IPS DF 4.7 (cell line): Measurements from ENCODE around the gene CLCNKA.
"Not testable (repeated sequence)": the region's sequence is repeated elsewhere in the genome, so short reads cannot be mapped to it uniquely, and the experiment has no call there.

Experiments used
- DNase-seq: peaks from one replicate; pipeline ENCODE4 v3.0.0-alpha.2; 2013; ENCODE audit warnings: low spot score; ENCODE audit errors: extremely low read depth

Gene CLCNKA

GRCh38 chr1:16042096-16042495 lies 20.3 kb downstream of the CLCNKA start:
- no peak for DNase-seq

DNA sequence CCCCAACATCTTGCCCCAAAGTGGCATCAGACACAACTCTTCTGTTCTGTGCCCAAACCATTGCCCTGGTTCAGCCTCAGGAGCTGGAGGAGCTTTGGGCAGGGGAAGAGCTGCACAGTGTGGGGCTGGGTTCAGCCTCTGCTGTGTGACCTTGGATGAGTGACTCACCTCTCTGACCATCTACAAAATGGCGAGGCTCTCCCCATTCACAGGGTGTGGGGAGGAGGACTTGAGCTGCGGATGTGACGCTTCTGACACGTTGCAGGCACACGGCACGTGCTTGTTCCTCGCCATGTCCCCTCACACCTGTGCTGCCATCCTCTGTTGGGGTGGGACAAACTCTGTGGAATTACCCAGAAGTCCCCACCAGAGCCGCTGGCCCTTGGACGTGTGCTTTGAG lies 20.8 kb downstream of the CLCNKA start:
- not testable (repeated sequence) for DNase-seq

DNA sequence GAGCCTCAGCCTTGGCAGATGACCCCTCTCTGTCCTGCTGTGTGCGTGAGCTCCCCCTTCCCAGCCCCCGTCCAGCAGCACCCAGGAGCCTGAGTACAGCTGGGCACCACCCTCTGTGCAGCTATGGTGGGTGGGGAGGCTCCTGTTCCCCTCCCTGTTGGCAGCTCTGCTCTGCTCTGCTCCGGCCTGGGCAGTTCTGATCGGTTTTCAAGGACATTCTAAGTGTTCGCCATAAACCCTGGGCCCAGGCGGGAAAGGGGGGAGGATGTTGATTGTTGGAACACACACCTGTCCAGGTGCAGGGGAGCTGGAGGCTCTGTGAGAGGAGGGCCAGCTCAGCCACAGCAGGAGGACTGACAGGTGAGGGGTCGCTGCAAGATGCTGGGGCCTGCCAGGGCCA lies 21.7 kb downstream of the CLCNKA start, which contains the start of gene CLCNKB:
CLCNKB (plus strand) TSS at position 262 of the 400 bp plus-strand sequence. CDS start 711 bp downstream, outside the sequence.
- no peak for DNase-seq

- DNase-seq, result no peak
Observed at GRCh38 chr1:16043950-16044349, 22.1 kb downstream of the CLCNKA start.

DNA sequence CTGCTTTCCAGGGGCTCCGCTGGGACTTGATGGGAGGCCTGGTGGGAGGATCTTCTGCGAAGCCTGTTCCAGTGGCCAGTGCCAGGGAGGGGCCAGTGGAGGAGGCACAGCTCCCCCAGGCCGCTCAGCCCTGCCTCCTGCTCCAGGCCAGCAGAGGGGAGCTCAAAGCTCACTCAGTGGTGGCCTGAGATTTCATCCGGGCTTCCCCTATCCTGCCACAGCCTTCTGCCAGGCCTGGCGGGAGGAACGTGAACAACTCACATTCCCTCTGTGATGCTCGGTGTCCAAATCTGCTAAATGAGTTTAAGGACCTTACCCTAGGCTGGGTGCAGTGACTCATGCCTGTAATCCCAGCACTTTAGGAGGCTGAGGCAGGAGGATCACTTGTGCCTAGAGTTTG lies 25.0 kb downstream of the CLCNKA start:
- no peak for DNase-seq

DNA sequence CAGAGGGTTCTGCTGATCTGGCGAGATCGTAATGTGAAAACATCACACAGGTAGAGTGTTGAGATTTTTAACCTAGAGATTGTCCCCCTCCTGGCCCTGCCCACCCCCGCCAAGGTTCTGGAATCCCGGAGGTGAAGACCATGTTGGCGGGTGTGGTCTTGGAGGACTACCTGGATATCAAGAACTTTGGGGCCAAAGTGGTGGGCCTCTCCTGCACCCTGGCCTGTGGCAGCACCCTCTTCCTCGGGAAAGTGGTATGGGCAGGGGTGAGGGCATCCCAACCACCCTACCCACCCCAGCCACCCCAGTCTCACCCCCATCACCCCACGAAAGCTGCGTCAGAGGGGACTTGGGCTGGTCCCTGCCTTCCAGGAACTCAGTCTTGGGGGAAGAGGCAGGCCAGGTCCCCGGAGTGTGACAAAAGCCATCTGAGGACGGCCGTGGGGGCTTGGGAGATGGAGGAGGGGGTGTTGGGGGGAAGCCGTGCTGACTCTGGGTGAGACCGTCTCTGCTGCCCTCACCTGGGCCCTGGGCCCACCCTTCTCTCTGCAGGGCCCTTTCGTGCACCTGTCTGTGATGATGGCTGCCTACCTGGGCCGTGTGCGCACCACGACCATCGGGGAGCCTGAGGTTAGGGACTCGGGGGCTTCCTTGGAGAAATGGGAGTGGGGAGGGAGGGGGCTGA lies 26.1 kb downstream of the CLCNKA start:
- no peak for DNase-seq

- peak; percentile 62 for DNase-seq
Observed at GRCh38 chr1:16048573-16049189, 26.8 kb downstream of the CLCNKA start.

DNA sequence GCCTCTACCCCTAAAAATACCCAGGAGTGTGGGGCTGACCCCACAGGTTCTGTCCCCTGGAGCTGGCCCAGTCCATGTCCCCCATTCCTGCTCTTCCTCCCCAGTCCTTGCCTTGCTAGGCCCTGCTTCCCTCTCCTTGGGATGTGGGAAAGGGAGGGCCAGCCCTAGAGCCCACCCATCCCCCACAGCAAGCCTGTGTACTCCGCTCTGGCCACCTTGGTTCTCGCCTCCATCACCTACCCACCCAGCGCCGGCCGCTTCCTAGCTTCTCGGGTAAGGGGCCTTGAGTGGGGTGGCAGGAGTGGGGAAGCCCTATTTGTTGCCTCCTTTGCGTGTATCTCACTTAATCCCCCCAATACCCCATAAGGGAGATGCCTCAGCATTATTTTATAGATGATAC lies 28.5 kb downstream of the CLCNKA start:
- DNase-seq, result no peak

- no peak for DNase-seq
Observed at GRCh38 chr1:16051039-16051438, 29.2 kb downstream of the CLCNKA start.

- DNase-seq, result not testable (repeated sequence)
Observed at GRCh38 chr1:16051949-16052348, 30.1 kb downstream of the CLCNKA start.

DNA sequence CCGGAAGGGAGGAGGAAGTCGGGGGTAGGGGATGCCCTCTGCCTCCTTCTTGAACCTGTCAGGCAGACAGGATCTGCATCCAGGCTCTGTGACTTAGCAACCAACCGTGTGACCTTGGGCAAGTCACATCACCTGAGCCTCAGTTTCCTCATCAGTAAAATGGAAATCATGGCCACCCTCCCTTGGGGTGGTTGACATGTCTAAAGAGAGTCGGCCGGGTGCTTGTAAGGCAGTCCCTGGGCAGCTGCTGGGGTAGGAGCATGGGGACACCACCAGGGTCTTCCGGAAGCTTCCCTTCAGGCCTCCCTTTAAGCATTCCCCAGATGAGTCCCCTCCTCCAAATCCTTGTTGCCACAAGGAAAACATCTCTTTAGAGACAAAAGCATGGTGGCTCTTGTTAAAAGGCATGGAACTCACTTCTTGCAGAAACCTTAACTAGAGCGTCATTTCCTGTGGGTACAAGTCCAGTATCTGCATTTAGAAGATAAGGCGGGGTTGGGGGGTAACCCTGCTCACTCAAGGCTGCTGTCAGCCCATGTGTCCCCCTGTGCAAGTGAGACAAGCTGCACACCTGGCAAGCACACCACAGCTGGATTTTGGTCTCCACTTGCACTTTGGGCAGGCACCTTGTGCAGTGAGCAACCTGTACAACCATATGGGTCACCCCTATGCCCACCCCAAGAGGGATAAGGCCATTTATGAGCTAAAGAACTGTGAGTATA lies 32.1 kb downstream of the CLCNKA start:
- no peak for DNase-seq

DNA sequence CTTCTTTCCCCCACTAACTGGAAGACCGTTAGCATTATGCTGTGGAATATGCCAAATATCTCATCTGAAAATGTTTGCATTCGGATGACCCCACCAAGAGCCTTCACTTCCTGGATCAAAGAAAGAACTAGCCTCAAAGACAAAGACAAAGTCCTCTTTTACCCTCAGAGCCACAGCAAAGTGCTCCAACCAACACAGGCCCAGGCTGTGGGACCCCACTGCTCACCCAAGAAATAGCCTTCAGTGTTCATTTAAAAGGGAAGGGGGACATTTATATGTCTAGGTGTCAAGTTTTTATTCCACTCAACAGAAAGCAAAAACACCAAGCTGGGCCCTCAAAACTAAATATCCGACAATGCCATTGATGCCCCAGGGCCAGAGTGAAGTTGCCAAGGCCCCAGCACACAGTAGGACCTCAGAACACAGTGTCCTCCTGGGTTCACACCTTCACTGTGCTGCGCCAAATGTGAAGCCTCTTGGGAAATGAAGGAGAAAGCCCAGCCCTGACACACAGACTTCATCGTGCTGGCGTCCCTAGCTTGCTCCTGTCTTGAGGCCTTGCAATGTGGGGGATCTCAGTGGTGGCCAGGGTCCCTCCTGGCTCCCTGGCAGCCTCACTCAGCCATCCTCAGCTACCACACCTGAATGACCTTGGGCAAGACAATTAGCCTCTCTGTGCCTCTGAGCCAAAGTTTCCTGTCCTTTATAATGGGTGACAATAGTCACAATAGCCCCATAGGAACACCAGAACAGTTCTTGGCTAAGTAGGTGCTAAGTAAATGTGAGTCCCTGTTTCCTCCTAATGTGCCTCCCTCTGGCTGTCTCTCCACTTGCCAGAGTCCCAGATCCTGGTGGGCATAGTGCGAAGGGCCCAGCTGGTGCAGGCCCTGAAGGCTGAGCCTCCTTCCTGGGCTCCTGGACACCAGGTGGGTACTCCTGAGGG lies 33.0 kb downstream of the CLCNKA start:
- DNase-seq, result no peak

- DNase-seq, result peak; percentile 66
Observed at GRCh38 chr1:16055613-16056520, 34.0 kb downstream of the CLCNKA start.

DNA sequence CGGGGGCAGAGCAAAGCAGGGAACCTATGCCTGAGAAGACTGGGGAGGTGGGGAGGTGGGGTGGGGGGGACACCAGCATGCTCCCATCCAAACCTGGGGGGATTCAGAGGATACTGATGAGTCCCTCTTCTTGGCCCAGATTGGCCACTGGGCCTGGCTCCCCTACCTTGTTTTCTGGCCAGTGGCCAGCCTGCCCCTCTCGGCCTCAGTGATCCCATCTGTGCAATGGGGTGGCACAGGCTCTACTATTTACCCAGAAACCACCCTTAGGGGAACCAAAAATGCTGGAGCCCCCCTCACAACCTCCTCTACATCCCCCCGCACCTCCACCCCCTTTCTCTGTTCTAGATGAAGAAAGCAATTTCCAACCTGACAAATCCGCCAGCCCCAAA lies 34.7 kb downstream of the CLCNKA start:
- not testable (repeated sequence) for DNase-seq

DNA sequence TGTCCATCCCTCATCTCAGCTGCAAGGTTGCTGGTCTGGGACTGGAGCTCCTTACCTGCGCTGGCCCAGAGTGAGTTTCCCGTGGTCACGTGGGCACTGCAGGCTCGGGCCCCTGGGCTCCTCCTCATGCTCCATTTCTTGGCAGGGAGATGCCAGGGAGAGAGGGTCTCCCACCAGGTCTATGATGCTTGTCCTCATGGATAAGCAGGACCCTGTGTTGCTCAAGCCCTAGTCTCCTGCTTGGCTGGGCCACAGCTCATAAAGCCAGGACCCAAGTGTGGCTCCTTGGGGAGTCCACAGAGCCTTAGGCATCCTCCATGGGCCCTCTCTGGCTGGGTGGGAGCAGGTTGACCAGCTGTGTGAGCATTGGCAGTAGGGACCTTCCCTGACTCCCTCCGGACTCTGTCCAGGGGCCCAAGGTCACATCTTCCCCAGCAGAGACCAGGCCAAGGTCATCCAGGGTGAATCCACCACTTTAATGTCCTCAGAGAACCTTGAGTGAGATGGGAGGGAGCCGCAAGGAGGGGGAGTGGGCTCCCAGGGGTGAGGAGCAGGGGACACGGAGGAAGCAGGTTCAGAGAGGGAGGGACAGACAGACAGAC lies 35.6 kb downstream of the CLCNKA start:
- DNase-seq, result not testable (repeated sequence)

DNA sequence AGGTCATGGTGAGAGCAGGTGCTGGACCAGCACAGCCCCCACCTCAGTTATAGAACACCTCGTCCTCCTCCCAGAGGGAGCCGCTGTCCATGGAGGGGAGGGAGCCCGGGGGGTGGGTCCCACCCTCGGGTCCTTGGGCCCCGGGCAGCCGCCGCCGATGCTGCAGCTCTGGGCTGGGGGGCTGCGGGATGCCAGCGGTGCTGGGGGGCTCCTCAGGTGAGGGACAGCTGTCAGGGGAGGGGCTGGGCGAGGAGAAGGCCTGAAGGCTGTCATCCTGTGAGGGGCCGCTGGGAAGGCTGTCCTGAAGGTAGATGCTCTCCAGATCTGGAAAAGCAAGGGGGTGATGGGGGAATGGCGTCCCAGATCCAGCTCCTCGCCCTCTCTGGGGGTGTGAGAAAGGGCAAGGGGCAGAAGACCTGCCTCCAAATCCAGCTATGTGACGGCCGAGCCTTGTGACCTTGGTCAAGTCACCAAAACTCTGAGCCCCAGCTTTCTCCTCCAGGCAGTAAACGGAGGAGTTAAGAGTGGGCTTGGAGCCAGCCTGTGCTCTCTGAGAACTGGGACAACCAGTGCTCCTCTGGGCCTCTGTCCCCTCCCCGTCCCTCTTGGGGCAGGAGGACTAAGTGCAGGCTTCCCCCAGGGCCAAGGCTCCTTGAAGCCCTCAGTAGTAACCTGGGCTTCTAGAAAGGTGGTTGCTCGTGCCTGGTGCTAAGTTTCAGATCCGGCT lies 36.7 kb downstream of the CLCNKA start:
- DNase-seq, result not testable (repeated sequence)

GRCh38 chr1:16061266-16061665 lies 39.4 kb downstream of the CLCNKA start:
- no peak for DNase-seq

DNA sequence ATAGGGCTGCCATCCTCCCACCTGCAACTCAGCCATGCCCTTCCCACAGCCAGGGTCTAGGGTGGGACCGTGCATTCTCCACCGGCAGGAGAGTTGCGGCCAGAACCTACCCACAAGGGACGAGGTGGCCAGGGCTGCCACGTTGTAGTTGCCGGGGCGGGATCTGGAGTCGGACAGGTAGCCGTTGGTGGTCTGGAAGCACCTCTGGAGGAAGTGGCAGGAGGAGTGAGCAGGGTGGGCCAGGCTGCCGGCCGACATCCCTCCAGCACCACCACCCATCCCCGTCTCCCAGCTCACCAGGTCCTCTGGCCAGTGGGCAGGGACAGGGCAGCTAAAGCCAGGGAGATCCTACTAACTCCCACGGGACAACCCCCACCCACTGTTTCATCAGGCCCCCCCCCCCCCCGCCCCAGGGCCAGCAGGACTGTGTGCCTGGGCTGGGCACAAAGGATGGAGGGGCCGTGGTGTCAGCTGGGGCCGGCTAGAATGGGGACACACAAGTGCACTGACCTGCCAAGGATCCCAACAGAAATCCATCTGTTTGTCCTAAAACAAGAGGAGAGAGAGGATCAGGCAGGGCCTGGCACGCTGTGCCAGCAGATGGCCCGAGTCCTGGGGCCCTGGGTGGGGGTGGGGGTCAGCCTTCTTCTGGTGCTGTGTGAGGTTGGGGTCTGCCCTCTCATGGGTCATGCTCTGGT lies 40.3 kb downstream of the CLCNKA start:
- not testable (repeated sequence) for DNase-seq

GRCh38 chr1:16062687-16063075 lies 40.8 kb downstream of the CLCNKA start:
- not testable (repeated sequence) for DNase-seq
